Measurements from ENCODE around the gene SLC31A2.
A peak's percentile ranks its signal among the peaks of the same experiment; 100 is the strongest.
"Not testable (repeated sequence)": the region's sequence is repeated elsewhere in the genome, so short reads cannot be mapped to it uniquely, and the experiment has no call there.

Gene SLC31A2, protein sequence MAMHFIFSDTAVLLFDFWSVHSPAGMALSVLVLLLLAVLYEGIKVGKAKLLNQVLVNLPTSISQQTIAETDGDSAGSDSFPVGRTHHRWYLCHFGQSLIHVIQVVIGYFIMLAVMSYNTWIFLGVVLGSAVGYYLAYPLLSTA
- 4.6 to 7.0 (median 6.3) reads per million in 4 donors for total RNA-seq

DNA sequence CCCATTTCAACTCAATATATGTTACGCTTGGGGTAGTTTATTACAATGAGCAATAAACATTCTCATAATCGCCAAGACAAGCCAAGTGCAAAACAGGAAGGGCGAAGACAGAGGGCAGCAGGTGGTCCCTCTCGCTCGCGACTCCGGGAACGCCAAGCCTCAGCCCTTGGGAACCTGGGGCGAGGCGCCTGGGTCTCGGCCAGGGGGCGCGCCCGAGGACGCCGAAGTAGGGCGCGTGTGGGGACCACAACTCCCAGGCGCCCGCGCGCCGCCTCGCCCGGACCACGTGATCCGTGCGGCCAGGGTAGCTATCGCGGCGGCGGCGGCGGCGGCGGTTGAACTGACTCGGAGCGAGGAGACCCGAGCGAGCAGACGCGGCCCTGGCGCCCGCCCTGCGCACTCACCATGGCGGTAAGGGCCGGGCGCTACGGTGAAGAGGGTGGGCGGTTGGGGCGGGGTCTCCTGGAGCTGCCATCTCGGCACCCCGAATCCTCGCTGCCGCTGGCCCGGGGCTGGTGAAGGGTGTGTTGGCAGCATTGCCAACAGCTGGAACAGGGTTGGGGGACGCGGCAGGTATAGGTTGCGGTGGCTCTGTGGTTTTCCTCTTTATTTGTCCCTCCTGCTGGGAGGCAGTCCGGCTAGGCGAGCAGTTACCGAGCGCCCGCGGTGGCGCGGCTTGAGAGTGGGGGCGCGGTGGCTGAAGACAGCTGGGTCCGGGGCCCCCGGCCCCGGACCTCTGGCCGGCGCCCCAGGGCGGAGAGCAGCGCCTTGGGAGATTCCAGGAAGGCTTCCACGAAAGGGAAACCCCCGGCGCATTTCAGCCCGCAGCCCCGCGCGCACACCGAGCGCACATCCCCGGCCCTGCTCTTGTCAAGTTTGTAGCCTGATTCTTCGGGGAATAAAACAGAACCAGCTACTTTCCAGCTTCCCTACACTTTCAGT is at the start of gene SLC31A2:
Gene SLC31A2, plus strand, starts transcription at position 338 of the 942 bp plus-strand sequence. Its CDS starts 68 bp downstream, at position 406.
- peak; percentile 68 to 84 (median 79) for DNase-seq

DNA sequence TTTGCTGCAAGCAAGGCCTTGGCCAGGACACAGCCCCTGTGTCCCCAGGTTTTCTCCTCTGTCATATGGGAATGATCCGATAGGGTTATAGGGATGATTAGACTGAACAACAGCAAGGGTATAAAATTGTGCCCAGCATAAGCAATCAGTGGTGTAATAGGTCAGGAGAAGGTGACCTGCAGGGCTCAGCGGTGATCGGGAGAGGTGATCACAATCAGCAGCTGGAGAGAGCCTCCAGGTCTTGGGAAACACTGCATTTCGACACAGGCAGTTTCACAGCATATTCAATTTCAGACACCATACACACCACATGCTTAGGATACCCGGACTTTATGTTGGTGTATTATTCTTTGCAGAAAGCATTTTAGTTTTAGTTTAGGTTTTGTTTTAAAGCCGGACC is 45.5 kb upstream of the SLC31A2 start:
- DNase-seq: not testable (repeated sequence)

- DNase-seq: not testable (repeated sequence)
Observed at GRCh38 chr9:113111065-113111951, 39.5 kb upstream of the SLC31A2 start.

DNA sequence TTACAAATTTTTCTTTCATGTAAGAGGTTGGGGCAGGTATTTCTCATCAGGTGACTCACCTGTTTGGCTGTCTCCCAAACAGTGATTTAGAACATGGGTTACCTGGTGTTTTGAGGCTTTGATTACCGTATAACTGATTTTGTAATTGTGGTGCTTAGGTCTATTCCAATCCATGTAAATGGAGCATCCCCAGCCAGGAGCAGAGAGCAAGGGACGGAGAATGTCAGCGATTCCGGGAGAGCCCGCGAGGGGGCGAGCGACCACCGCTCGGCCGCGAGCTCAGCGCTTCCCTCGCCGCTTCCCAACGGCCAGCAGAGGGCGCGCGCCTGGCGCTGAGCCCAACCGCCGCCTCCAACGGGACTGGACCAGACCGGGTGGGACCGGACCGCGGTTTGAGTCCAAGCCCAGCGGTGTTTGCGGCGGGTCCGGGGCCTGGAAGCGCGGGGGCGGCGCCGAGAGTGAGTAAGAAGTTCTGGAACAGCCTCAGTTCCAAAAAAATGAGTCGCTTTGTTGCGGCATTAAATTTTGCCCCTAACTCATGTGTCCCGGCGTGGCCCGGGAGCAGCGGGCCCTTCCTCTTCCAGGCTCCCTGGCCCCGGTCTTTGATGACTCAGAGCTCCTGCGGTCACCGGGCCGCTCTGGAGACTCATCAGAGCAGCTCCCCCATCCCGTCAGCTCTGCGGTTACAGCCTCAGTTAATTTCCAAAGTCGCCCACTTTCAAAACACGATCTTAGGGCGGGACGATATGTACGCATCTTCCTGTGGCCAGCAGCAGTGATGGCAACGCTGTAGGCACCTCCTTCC is 37.9 kb upstream of the SLC31A2 start:
- peak in 1 of 5 donors; percentile 6 for DNase-seq

GRCh38 chr9:113118829-113119228 is 32.0 kb upstream of the SLC31A2 start:
- DNase-seq: not testable (repeated sequence)

GRCh38 chr9:113125386-113126035 is 25.3 kb upstream of the SLC31A2 start:
- DNase-seq: no peak

DNA sequence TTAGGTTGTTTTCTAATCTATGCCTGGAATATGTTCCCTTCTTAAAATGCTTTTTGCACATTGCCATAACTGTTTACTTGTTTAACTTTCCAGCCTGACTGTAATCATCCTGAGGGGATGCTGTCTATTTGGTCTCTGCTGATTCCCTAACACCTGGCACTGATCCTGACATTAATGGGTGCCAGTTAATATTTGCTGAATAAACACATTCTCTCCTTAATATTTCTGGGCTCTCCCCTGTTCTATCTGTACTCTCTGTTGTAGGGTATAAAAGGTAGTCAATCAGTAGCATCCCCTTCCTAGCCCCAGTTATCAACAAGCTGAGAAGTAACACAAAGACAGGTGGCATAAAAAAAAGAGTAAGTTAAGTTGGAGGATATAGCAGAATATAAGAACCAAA is 21.3 kb upstream of the SLC31A2 start:
- no peak for DNase-seq

- no peak for DNase-seq
Observed at GRCh38 chr9:113129884-113130283, 20.9 kb upstream of the SLC31A2 start.

GRCh38 chr9:113131689-113132151 is 19.1 kb upstream of the SLC31A2 start:
- no peak for DNase-seq

- no peak for DNase-seq
Observed at GRCh38 chr9:113137196-113138168, 13.3 kb upstream of the SLC31A2 start.

DNA sequence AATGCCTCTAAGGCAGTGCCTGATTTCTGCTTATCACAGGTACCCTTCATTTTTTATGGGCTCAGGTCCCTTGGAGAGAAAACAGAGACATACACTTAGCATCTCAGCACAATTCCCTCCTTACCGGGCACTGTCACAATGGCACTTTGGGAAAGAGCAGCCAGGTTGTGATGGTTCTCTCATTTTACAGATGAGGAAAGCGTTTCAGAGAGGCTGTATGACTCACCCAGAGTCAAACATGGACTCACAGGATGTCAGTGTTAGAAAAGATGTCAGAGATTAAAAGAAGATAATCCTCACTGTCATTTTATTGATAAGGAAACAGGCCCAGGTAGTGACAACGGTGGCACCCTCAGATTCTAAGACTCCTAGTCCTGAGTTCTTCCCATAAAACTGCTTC is 12.0 kb upstream of the SLC31A2 start:
- no peak for DNase-seq

DNA sequence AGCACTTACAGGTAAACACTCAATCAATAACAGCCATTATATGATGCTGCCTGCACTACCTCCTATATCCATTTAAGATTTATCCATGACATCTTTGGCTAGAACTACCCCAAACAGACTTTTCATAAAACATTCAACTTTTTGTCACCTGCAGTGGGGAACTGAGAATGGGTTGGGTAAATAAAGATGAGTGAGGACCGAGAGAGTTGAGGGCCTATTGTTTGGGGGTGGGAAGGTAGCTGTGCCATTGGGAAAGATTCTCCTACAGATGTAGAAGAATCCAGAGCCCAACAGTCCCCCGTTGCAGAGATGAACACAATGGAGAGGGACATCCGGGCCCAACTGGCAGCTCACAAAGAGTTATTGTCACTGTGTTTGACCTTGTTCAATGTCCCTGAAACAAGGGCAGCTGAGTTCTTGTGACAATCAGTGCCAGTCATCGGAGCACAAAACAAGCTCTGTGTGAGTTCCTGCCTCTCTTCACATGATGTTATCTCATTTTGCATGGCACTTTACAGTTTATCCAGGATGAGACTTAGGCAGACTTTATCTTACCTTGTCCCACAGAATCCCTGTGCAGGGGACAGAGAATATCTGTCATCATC is 11.5 kb upstream of the SLC31A2 start:
- no peak for DNase-seq

GRCh38 chr9:113139953-113140352 is 10.9 kb upstream of the SLC31A2 start:
- DNase-seq: no peak

- DNase-seq: not testable (repeated sequence)
Observed at GRCh38 chr9:113140896-113141295, 9.9 kb upstream of the SLC31A2 start.

DNA sequence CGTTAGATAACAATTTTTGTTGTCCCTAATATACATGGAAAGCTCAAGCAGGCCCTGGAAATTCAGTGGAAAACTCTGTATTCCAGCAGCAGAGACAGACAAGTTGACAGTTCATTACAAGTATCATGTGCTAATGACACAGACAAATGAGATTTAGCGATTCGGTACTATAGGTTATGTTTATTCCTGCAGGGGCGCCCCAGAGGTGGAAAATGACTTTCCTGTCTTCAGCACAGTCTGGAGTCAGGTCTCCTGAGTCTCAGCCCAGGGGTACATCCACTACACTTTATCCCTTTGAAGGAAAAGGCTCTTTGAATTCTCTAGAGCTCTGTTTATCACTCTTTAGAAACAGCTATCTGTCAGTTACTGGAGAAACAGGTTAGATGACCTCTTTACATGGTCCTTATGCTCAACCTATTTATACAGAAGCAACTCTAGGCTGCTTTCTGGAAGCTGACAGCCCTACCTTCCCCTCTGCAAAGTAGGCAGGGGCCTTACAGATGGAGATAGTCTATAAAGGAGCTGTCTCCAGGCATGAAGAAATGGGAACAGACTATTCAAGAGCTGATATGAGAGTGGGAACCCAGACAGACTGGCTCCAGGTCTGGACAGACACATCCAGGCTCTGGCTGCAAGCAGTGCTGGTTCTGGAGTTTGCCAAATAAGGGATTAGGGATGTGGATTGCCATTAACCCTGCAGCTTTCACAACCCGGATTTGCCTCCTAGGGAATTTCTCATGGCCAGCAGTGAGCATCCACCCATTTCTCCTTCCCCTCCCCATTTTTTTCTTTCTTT is 7.2 kb upstream of the SLC31A2 start:
- DNase-seq: no peak

- DNase-seq: no peak
Observed at GRCh38 chr9:113148372-113148705, 2.5 kb upstream of the SLC31A2 start.

- DNase-seq: no peak
Observed at GRCh38 chr9:113148781-113149510, 1.9 kb upstream of the SLC31A2 start.

- DNase-seq: not testable (repeated sequence)
Observed at GRCh38 chr9:113149561-113149960, 1.2 kb upstream of the SLC31A2 start.

Measured in T-helper 1 cell (primary cell).